SK-N-SH (cell line): ENCODE data around the gene TRIM44. TPM values are rescaled to one million over a fixed set of nuclear protein-coding genes. Genes with fewer than 3 reads are reported as not detected.

Experiments used
- CTCF ChIA-PET: fragments of 300-600, 350-600 bp; formaldehyde crosslinking; extraction: SDS; loops from one replicate; lab custom pipeline; 2021; lab: Yijun Ruan, JAX
- POLR2A ChIA-PET: fragments of 350-600 bp; sonication (Branson Sonifier 250); formaldehyde crosslinking; extraction: SDS; loops from one replicate; lab custom pipeline; 2020; ENCODE audit warnings: antibody characterized with exemption, inconsistent platforms; lab: Yijun Ruan, JAX
- DNase-seq: peaks from one replicate; pipeline ENCODE4 v3.0.0; 2012
- H2AFZ ChIP-seq: fragments of 200-600 bp; sonication (generic); 2 replicates; pipeline ENCODE4 v1.8.1; 2016; ENCODE audit warnings: antibody characterized with exemption, mild to moderate bottlenecking, low read depth
- H3F3A ChIP-seq: fragments of 200-600 bp; sonication (generic); replicated peaks from 2 replicates; pipeline ENCODE3; 2016; ENCODE audit warnings: antibody characterized with exemption, mild to moderate bottlenecking; ENCODE audit not compliant: insufficient read depth
- H3K27ac ChIP-seq, 2 experiments: fragments of 200-500 bp in 1 of 2; fragments of 200-600 bp in 1 of 2; sonication (Bioruptor generic) in 1 of 2; sonication (generic), shearing (Covaris generic) in 1 of 2; 2 replicates each; pipeline versions ENCODE4 v1.5.1 to v1.6.1; 2014 to 2016; ENCODE audit warnings: low read depth in 2 of 2, inconsistent platforms in 1 of 2, low read length in 1 of 2, mild to moderate bottlenecking in 1 of 2, mixed read lengths in 1 of 2
- H3K27me3 ChIP-seq: fragments of 200-600 bp; sonication (generic), shearing (Covaris generic); 2 replicates; pipeline ENCODE4 v1.6.1; 2016; ENCODE audit warnings: mixed run types; ENCODE audit not compliant: insufficient read depth
- H3K36me3 ChIP-seq, 2 experiments: fragments of 200-500 bp in 1 of 2; fragments of 200-600 bp in 1 of 2; sonication (Bioruptor generic) in 1 of 2; sonication (generic) in 1 of 2; replicated peaks in 1 of 2; 2 replicates each; pipeline versions ENCODE3 to v1.5.1; 2014 to 2016; ENCODE audit warnings: low read length in 1 of 2, mild to moderate bottlenecking in 1 of 2; ENCODE audit not compliant: insufficient read depth in 2 of 2, control insufficient read depth in 1 of 2
- H3K4me1 ChIP-seq, 2 experiments: fragments of 200-500 bp in 1 of 2; fragments of 200-600 bp in 1 of 2; sonication (Bioruptor generic) in 1 of 2; sonication (generic), shearing (Covaris generic) in 1 of 2; 2 replicates each; pipeline versions ENCODE4 v1.5.1 to v1.6.1; 2014 to 2016; ENCODE audit warnings: low read depth in 1 of 2, low read length in 1 of 2, mixed run types in 1 of 2; ENCODE audit not compliant: insufficient read depth in 2 of 2, control insufficient read depth in 1 of 2
- H3K4me2 ChIP-seq: fragments of 200-600 bp; sonication (generic), shearing (Covaris generic); 2 replicates; pipeline ENCODE4 v1.6.1; 2017; ENCODE audit warnings: mixed run types
- H3K4me3 ChIP-seq, 2 experiments: fragments of 200-500 bp in 1 of 2; fragments of 200-600 bp in 1 of 2; sonication (Bioruptor generic) in 1 of 2; sonication (generic), shearing (Covaris generic) in 1 of 2; 2 replicates each; pipeline versions ENCODE4 v1.5.1 to v1.8.1; 2014 to 2016; ENCODE audit warnings: low read depth in 2 of 2, inconsistent platforms in 1 of 2, low read length in 1 of 2, mild to moderate bottlenecking in 1 of 2, mixed read lengths in 1 of 2, moderate library complexity in 1 of 2
- H3K79me2 ChIP-seq: fragments of 200-600 bp; sonication (generic); 2 replicates; pipeline ENCODE4 v1.8.1; 2017; ENCODE audit warnings: mild to moderate bottlenecking; ENCODE audit not compliant: insufficient read depth
- H3K9ac ChIP-seq: fragments of 200-600 bp; sonication (generic); 2 replicates; pipeline ENCODE4 v1.6.1; 2017; ENCODE audit warnings: mixed run types
- H3K9me2 ChIP-seq: fragments of 200-600 bp; sonication (generic); 2 replicates; pipeline ENCODE4 v1.6.1; 2017; ENCODE audit warnings: mixed run types
- H3K9me3 ChIP-seq: fragments of 200-600 bp; sonication (generic); 2 replicates; pipeline ENCODE4 v1.6.1; 2017; ENCODE audit warnings: mixed run types, mild to moderate bottlenecking, moderate library complexity
- H4K20me1 ChIP-seq: fragments of 200-600 bp; sonication (generic); 2 replicates; pipeline ENCODE4 v1.6.1; 2017; ENCODE audit warnings: mild to moderate bottlenecking, mixed run types; ENCODE audit not compliant: insufficient read depth
- EP300 ChIP-seq, 2 experiments: IDR thresholded peaks; 2 replicates each; pipeline versions ENCODE4 v1.4.0 to v1.6.1; 2012; ENCODE audit warnings: borderline replicate concordance in 1 of 2, low read depth in 1 of 2, low read length in 1 of 2
- EZH2phosphoT487 ChIP-seq: fragments of 200-600 bp; sonication (generic); IDR thresholded peaks from 2 replicates; pipeline ENCODE4 v1.6.1; 2017; ENCODE audit warnings: low read depth, mixed run types, mild to moderate bottlenecking, antibody characterized with exemption, moderate library complexity, borderline replicate concordance
- FOSL2 ChIP-seq: IDR thresholded peaks from 2 replicates; pipeline ENCODE4 v1.4.0; 2012; ENCODE audit warnings: low read depth, mild to moderate bottlenecking, moderate library complexity, borderline replicate concordance
- GABPA ChIP-seq: IDR thresholded peaks from 2 replicates; pipeline ENCODE4 v1.4.0; 2012; ENCODE audit warnings: low read depth, mild to moderate bottlenecking
- IRF3 ChIP-seq: fragments of 150-350 bp; IDR thresholded peaks from 2 replicates; pipeline ENCODE4 v1.6.1; 2016; ENCODE audit warnings: mild to moderate bottlenecking, low read depth, low read length
- JUND ChIP-seq: IDR thresholded peaks from 2 replicates; pipeline ENCODE4 v1.4.0; 2012
- MAX ChIP-seq: IDR thresholded peaks from 2 replicates; pipeline ENCODE4 v1.4.0; 2012; ENCODE audit warnings: low read depth
- MEF2A ChIP-seq: IDR thresholded peaks from 2 replicates; pipeline ENCODE4 v1.4.0; 2012; ENCODE audit warnings: low read depth, borderline replicate concordance
- MXI1 ChIP-seq: IDR thresholded peaks from 2 replicates; pipeline ENCODE4 v1.6.1; 2012; ENCODE audit warnings: mild to moderate bottlenecking, low read depth, low read length, improper control_type of control experiment
- NRF1 ChIP-seq: IDR thresholded peaks from 2 replicates; pipeline ENCODE4 v1.6.1; 2012; ENCODE audit warnings: low read depth, mild to moderate bottlenecking, low read length
- PBX3 ChIP-seq: IDR thresholded peaks from 2 replicates; pipeline ENCODE4; 2012
- POLR2AphosphoS5 ChIP-seq: IDR thresholded peaks from 2 replicates; pipeline ENCODE4 v1.6.1; 2012; ENCODE audit warnings: low read depth, low read length
- RXRA ChIP-seq: IDR thresholded peaks from 2 replicates; pipeline ENCODE4 v1.4.0; 2012; ENCODE audit warnings: low read depth, mild to moderate bottlenecking, borderline replicate concordance
- SIN3A ChIP-seq: IDR thresholded peaks from 2 replicates; pipeline ENCODE4 v1.6.1; 2012; ENCODE audit warnings: low read depth, mild to moderate bottlenecking, low read length, moderate library complexity, borderline replicate concordance
- SMC3 ChIP-seq: IDR thresholded peaks from 2 replicates; pipeline ENCODE4 v1.6.1; 2012; ENCODE audit warnings: low read depth, low read length, improper control_type of control experiment
- TAF1 ChIP-seq: IDR thresholded peaks from 2 replicates; pipeline ENCODE4 v1.6.1; 2012; ENCODE audit warnings: low read depth, mild to moderate bottlenecking, low read length, moderate library complexity, borderline replicate concordance
- TEAD4 ChIP-seq: IDR thresholded peaks from 2 replicates; pipeline ENCODE4 v1.4.0; 2012; ENCODE audit warnings: mild to moderate bottlenecking, borderline replicate concordance; ENCODE audit not compliant: insufficient read depth
- USF1 ChIP-seq: IDR thresholded peaks from 2 replicates; pipeline ENCODE4 v1.4.0; 2012; ENCODE audit warnings: low read depth, borderline replicate concordance
- USF2 ChIP-seq: fragments of 150-350 bp; IDR thresholded peaks from 2 replicates; pipeline ENCODE4 v1.6.1; 2017; ENCODE audit warnings: antibody characterized with exemption, low read length, low read depth, borderline replicate concordance
- YY1 ChIP-seq: IDR thresholded peaks from 2 replicates; pipeline ENCODE4 v1.4.0; 2012; ENCODE audit warnings: low read depth, mild to moderate bottlenecking
- WGBS: methylation state at CpG from one replicate; pipeline ENCODE4 v1.1.6; 2017; ENCODE audit warnings: low lambda C conversion rate; 5-methylcytosine and 5-hydroxymethylcytosine counted together
- polyA plus RNA-seq, 3 experiments: library from polyadenylated mRNA; depleted of rRNA; stranded (reverse); fragments of >200 nt; gene quantifications; 2 replicates each; pipeline ENCODE4 v1.2.3, GENCODE V29; 2012

The TRIM44 gene
- polyA plus RNA-seq, 1 of the 3 experiments (the other 2 are of a cell fraction), result 34.1 TPM

GRCh38 chr11:35661534-35661933 lies 1.0 kb upstream of the TRIM44 start (continued):
- no peak for TF ChIP-seq SMC3

GRCh38 chr11:35662061-35662648 lies 420 bp upstream of the TRIM44 start:
- Histone ChIP-seq H3K4me3 (peak overlapping the region; percentile 68 to 69), H3K9ac (peak overlapping the region; percentile 86), H3K9me2 (no peaks in the 10 kb centered on the region), H3K9me3 (0 out of 2 replicates have a peak, but pooled peaks cover 12% of the 10 kb centered on the region), H3K4me1 (peaks cover 5 to 14% of the 10 kb centered on the region in 2 experiments; a peak in 2 of 4 replicates), H4K20me1 (no peaks in the 10 kb centered on the region), H3K36me3 (peaks cover 3 to 30% of the 10 kb centered on the region in 2 experiments), H3K27me3 (no peaks in the 10 kb centered on the region), H2AFZ (peak overlapping the region; percentile 100), H3K79me2 (peaks cover 43% of the 10 kb centered on the region), H3K27ac (peak overlapping the region; percentile 78 to 79), H3K4me2 (peak overlapping the region; percentile 94), H3F3A (peaks cover 12% of the 10 kb centered on the region)
- 58% methylated on average over 12 of the region's 12 CpGs for WGBS
- CTCF ChIA-PET, result no interaction called here
- TF ChIP-seq EZH2phosphoT487, result no peak
- no peak for TF ChIP-seq TAF1
- TF ChIP-seq YY1, result no peak
- no peak for TF ChIP-seq USF1
- no peak for TF ChIP-seq MEF2A
- TF ChIP-seq SIN3A, result no peak
- no peak for TF ChIP-seq TEAD4
- POLR2A ChIA-PET, result no interaction called here
- DNase-seq, result peak; percentile 15

- Histone ChIP-seq H3K27me3 (no peaks in the 10 kb centered on the region), H3K9ac (peak overlapping the region; percentile 86), H3K36me3 (peaks cover 3 to 31% of the 10 kb centered on the region in 2 experiments), H3K4me2 (peak overlapping the region; percentile 94), H3K27ac (peak overlapping the region; percentile 78 to 79; a peak in 2 of 4 replicates), H3K9me2 (no peaks in the 10 kb centered on the region), H3K4me3 (peak overlapping the region; percentile 68 to 69), H3F3A (peaks cover 12% of the 10 kb centered on the region), H3K4me1 (peaks cover 5 to 14% of the 10 kb centered on the region in 2 experiments; a peak in 2 of 4 replicates), H4K20me1 (no peaks in the 10 kb centered on the region), H3K79me2 (peaks cover 55% of the 10 kb centered on the region), H3K9me3 (peaks cover 12% of the 10 kb centered on the region; the same call in 1 of the 2 replicates), H2AFZ (peak overlapping the region; percentile 100; the same call in 1 of the 2 replicates)
- 91% methylated on average over 10 of the region's 10 CpGs for WGBS
- CTCF ChIA-PET, result interaction anchor here (0.6 to 1.0 kb wide), 2 partner anchors 24 to 99 kb away, joined by 3 read pairs; no protein-coding TSS in a partner anchor
- POLR2A ChIA-PET, result no interaction called here
- no peak for DNase-seq
- no peak for TF ChIP-seq MXI1
- no peak for TF ChIP-seq GABPA
- no peak for TF ChIP-seq PBX3
- no peak for TF ChIP-seq POLR2AphosphoS5
- no peak for TF ChIP-seq NRF1
- TF ChIP-seq IRF3, result no peak
- no peak for TF ChIP-seq FOSL2
- TF ChIP-seq SMC3, result no peak
- no peak for TF ChIP-seq RXRA
- no peak for TF ChIP-seq MAX
- TF ChIP-seq USF2, result no peak
- TF ChIP-seq EP300 (IDR thresholded peaks at IDR 0.05; ENCODE audit: borderline replicate concordance in 1 of 2, low read depth in 1 of 2, low read length in 1 of 2), result no peak
- TF ChIP-seq JUND, result no peak
These were observed 780 bp downstream of the TRIM44 start for GRCh38 chr11:35663408-35663702.
